Heart right ventricle (tissue), 16 donors: ENCODE results near the gene URI1. TPM values are rescaled to one million over a fixed set of nuclear protein-coding genes. Genes with fewer than 3 reads are reported as not detected.

Experiments
- ATAC-seq, 8 donors: fragments of 200-7000 bp; cut with Tn5 transposase; one replicate each; pipeline ENCODE4 v1.9.1; 2020; ENCODE audit warnings: mild to moderate bottlenecking in 8 of 8, moderate library complexity in 8 of 8, moderate number of reproducible peaks in 1 of 8
- DNase-seq, 2 donors: peaks; one replicate each; pipeline ENCODE4 v3.0.0-alpha.2; 2020
- H3K27ac ChIP-seq, 10 donors: fragments of 200-600 bp; sonication (generic) in 2 of 10; one replicate each; pipeline versions ENCODE4 v1.5.0 to v1.8.0; 2020 to 2022; ENCODE audit warnings: mild to moderate bottlenecking in 3 of 10
- H3K27me3 ChIP-seq, 7 donors: fragments of 200-600 bp; one replicate each; pipeline ENCODE4 v1.8.0; 2021 to 2022; ENCODE audit warnings: mild to moderate bottlenecking in 2 of 7
- H3K36me3 ChIP-seq, 9 donors: fragments of 200-600 bp; sonication (generic) in 1 of 9; one replicate each; pipeline versions ENCODE4 v1.5.0 to v1.8.0; 2020 to 2022; ENCODE audit warnings: mild to moderate bottlenecking in 2 of 9
- H3K4me1 ChIP-seq, 9 donors: fragments of 200-600 bp; sonication (generic) in 1 of 9; one replicate each; pipeline versions ENCODE4 v1.5.0 to v1.8.0; 2020 to 2022; ENCODE audit warnings: mild to moderate bottlenecking in 4 of 9
- H3K4me3 ChIP-seq, 10 donors: fragments of 200-600 bp; sonication (generic) in 2 of 10; one replicate each; pipeline versions ENCODE4 v1.5.0 to v1.8.0; 2020 to 2022; ENCODE audit warnings: mild to moderate bottlenecking in 7 of 10, moderate library complexity in 2 of 10
- H3K9me3 ChIP-seq, 11 donors: fragments of 200-600 bp in 10 of 11; sonication (generic) in 2 of 11; one replicate each; pipeline versions ENCODE4 v1.5.0 to v1.8.0; 2013 to 2022; ENCODE audit warnings: mild to moderate bottlenecking in 2 of 11, control low read depth in 1 of 11, moderate library complexity in 1 of 11
- CTCF ChIP-seq, 9 donors: fragments of 200-600 bp; sonication (generic) in 2 of 9; IDR thresholded peaks; one replicate each; pipeline versions ENCODE4 v1.5.0 to v1.8.0; 2021 to 2022; ENCODE audit warnings: antibody characterized with exemption in 9 of 9, mild to moderate bottlenecking in 5 of 9, moderate library complexity in 1 of 9
- WGBS, 2 donors: extraction: QIAGEN DNeasy Blood & Tissue Kit; methylation state at CpG; one replicate each; pipeline ENCODE4 v1.1.7; 2013; ENCODE audit warnings: inconsistent platforms in 1 of 2; 5-methylcytosine and 5-hydroxymethylcytosine counted together
- intact Hi-C, 10 donors: fragments of 100-400 bp; cut with DNase I; formaldehyde crosslinking; loops; one replicate each; pipeline versions ENCODE4 v1.11.1 to v1.14.2; 2022
- polyA plus RNA-seq, 2 donors: library from polyadenylated mRNA; stranded (reverse); fragments of 200-250 nt; gene quantifications; one replicate each; pipeline ENCODE4 v1.2.3, GENCODE V29; 2013
- total RNA-seq, 10 donors: library from RNA; stranded (reverse); fragmentation: NEBNext Ultra II Directional in 3 of 10; extraction: Animal tissue kit (Norgen Biotek cat#: 25700) in 3 of 10; gene quantifications; one replicate each; pipeline versions ENCODE4 v1.2.1 to v1.2.4, GENCODE V29; 2021 to 2023
- donor health status: Arrhythmogenic right ventricular cardiomyopathy.
- donor health status: ischemic (EF 13 %, LVEDD 7.1; RV severe dilation, severe dysfunction).
- donor health status: healthy with polysubstance abuse.
- donor health status: DM: no; HTN: yes; CAD: no.
- donor health status: DM: no; HTN: no; CAD: no.
- donor health status: ischemic (EF 25% LVEDD 6.9; RV normal size, moderate dysfunction).
- donor health status: ischemic (EF 25% LVEDD 5.7; RV mildly dilated, moderate dysfunction).
- donor health status: healthy.
- donor health status: DM: yes; HTN: yes; CAD: no.
- donor health status: Ischemic cardiomyopathy.
- donor health status: ischemic (EF 35%, LVEDD 5.7; RV mildly dilated, moderate dysfunction).
- donor health status: nonischemic (EF 11% LVEDD 7.7; RV severe dilation, severe dysfunction).
- donor health status: DM: yes; HTN: yes; CAD: no.
- donor health status: PGD.
- donor health status: ischemic (EF 29% LVEDD 5.4; RV normal size, mild dysfunction).
- donor health status: nonischemic (EF 23%, LVEDD 6.1; RV moderate dilation, normal function).

Gene URI1
- total and polyA plus RNA-seq, 12 donors: 10.2 to 47.7 (median 41.9) TPM

DNA sequence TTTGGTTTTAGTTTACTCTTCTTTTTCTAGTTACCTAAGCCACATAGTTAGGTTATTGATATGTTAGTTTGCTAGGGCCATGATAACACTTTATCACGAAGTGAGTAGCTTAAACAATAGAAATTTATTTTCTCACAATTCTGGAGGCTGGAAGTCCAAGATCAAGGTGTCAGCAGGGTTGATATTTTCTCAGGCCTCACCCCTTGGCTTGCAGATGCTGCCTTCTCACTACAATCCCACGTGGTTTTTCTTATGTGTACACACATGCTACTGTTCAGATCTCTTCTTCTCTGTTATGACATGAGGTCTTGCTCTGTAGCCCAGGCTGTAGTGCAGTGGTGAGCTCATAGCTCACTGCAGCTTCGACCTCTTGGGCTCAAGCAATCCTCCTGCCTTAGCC is 7.8 kb upstream of the URI1 start:
- no peaks in the 10 kb centered on the region for H3K36me3 ChIP-seq
- whole genome bisulfite sequencing, 2 donors: 78 to 81% methylated on average over 3 of the region's 3 CpGs
- intact Hi-C loops: no loop called here
- H3K27me3 ChIP-seq: peaks cover 0 to 6% (median 0%) of the 10 kb centered on the region in 7 donors
- DNase-seq (no peak), ATAC-seq (no peak)
- no peak overlapping the region for H3K27ac ChIP-seq
- H3K4me3 ChIP-seq: no peak overlapping the region
- peaks cover 0 to 37% (median 19%) of the 10 kb centered on the region in 11 donors for H3K9me3 ChIP-seq
- TF ChIP-seq CTCF (IDR thresholded peaks at IDR 0.05): no peak
- H3K4me1 ChIP-seq: no peaks in the 10 kb centered on the region

- Histone ChIP-seq H3K27ac (no peak overlapping the region), H3K4me1 (no peaks in the 10 kb centered on the region), H3K4me3 (no peak overlapping the region), H3K9me3 (peaks cover 0 to 37% (median 19%) of the 10 kb centered on the region in 11 donors), H3K36me3 (no peaks in the 10 kb centered on the region), H3K27me3 (peaks cover 0 to 6% (median 0%) of the 10 kb centered on the region in 7 donors)
- TF ChIP-seq CTCF (IDR thresholded peaks at IDR 0.05): no peak
- ATAC-seq (no peak), DNase-seq (no peak)
- intact Hi-C loops: no loop called here
- WGBS, 2 donors: 87 to 96% methylated on average over 1 of the region's 1 CpG
These were observed 7.3 kb upstream of the URI1 start for GRCh38 chr19:29934781-29935180.

DNA sequence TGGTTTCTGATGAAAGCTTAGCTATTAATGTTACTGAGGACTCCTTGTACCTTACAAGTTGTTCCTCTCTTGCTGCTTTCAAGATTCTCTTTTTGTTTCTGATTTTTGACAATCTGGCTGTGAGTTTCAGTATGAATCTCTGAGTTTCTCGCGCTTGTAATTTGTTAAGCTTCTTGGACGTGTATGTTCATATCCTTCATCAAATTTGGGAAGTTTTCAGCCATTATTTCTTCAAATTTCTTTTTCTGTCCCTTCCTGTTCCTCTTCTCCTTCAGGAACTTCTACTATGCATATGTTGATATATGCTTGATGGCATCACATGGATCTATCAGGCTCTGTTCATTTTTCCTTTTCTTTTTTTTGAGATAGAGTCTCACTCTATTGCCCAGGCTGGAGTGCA is 5.6 kb upstream of the URI1 start:
- no peak for TF ChIP-seq CTCF (IDR thresholded peaks at IDR 0.05)

GRCh38 chr19:29939628-29940027 is 2.4 kb upstream of the URI1 start:
- peaks cover 0 to 29% (median 13%) of the 10 kb centered on the region in 11 donors for H3K9me3 ChIP-seq
- H3K27ac ChIP-seq: no peak overlapping the region
- WGBS, 2 donors: 98 to 100% methylated on average over 1 of the region's 1 CpG
- no peak for TF ChIP-seq CTCF (IDR thresholded peaks at IDR 0.05)
- no peaks in the 10 kb centered on the region for H3K36me3 ChIP-seq
- intact Hi-C loops: loop anchor here in 1 of 10 donors (10.0 kb wide), 1 partner anchor 125 kb away; the partner anchor contains the start of gene CCNE1
- no peak for ATAC-seq
- no peak overlapping the region for H3K4me3 ChIP-seq
- peaks cover 0 to 28% (median 23%) of the 10 kb centered on the region in 9 donors for H3K4me1 ChIP-seq
- no peak for DNase-seq
- no peaks in the 10 kb centered on the region for H3K27me3 ChIP-seq

More for the DNA sequence above, 5.6 kb upstream of the URI1 start:
- peaks cover 0 to 37% (median 19%) of the 10 kb centered on the region in 11 donors for H3K9me3 ChIP-seq
- H3K36me3 ChIP-seq: no peaks in the 10 kb centered on the region
- no peak overlapping the region for H3K27ac ChIP-seq
- H3K4me1 ChIP-seq: peaks cover 0 to 4% (median 2%) of the 10 kb centered on the region in 9 donors
- ATAC-seq (no peak), DNase-seq (no peak)
- H3K27me3 ChIP-seq: peaks cover 0 to 6% (median 0%) of the 10 kb centered on the region in 7 donors
- intact Hi-C loops: no loop called here
- H3K4me3 ChIP-seq: no peak overlapping the region
- 88 to 92% methylated on average over 3 of the region's 3 CpGs for WGBS, 2 donors
